Activated CD4-positive, alpha-beta memory T cell treated with anti-CD3 and anti-CD28 coated beads for 36 hours (primary cell): Measurements from ENCODE around the gene AAGAB. TPM values are rescaled to one million over a fixed set of nuclear protein-coding genes. Genes with fewer than 3 reads are reported as not detected.

Experiments
- CTCF ChIA-PET: fragments of 350-600 bp; sonication (Branson Sonifier 250); formaldehyde crosslinking; loops from one replicate; lab custom pipeline; 2021; ENCODE audit warnings: antibody characterized with exemption, inconsistent platforms; lab: Charles Lee
- POLR2A ChIA-PET: fragments of 350-600 bp; sonication (Branson Sonifier 250); formaldehyde crosslinking; loops from one replicate; lab custom pipeline; 2021; ENCODE audit warnings: antibody characterized with exemption; lab: Charles Lee
- DNase-seq: peaks from one replicate; pipeline ENCODE4 v3.0.0-alpha.2; 2020
- H3K27ac Mint-ChIP-seq: one replicate; pipeline ENCODE4 v1.8.0; 2021; ENCODE audit warnings: mixed read lengths
- H3K27me3 Mint-ChIP-seq: one replicate; pipeline ENCODE4 v1.8.0; 2021; ENCODE audit warnings: mixed read lengths
- H3K36me3 Mint-ChIP-seq: one replicate; pipeline ENCODE4 v1.8.0; 2021; ENCODE audit warnings: mixed read lengths
- H3K4me1 Mint-ChIP-seq: one replicate; pipeline ENCODE4 v1.8.0; 2021; ENCODE audit warnings: low read depth, mixed read lengths
- H3K4me3 Mint-ChIP-seq: one replicate; pipeline ENCODE4 v1.8.0; 2021; ENCODE audit warnings: mild to moderate bottlenecking, mixed read lengths
- H3K9me3 Mint-ChIP-seq: one replicate; pipeline ENCODE4 v1.8.0; 2021; ENCODE audit warnings: mixed read lengths
- intact Hi-C: fragments of 100-400 bp; cut with micrococcal nuclease; formaldehyde crosslinking; loops from one replicate; pipeline ENCODE4 v1.15.1; 2023
- total RNA-seq, 2 experiments: library from RNA; stranded (reverse); gene quantifications; one replicate each; pipeline ENCODE4 v1.2.3, GENCODE V29; 2021

AAGAB gene
- total RNA-seq, 2 experiments from 2014 or later = 52.3 to 57.0 TPM

GRCh38 chr15:67202091-67202490, 52.4 kb downstream of the AAGAB start:
- no peak overlapping the region for H3K27ac Mint-ChIP-seq
- H3K36me3 Mint-ChIP-seq = peaks cover 38% of the 10 kb centered on the region
- no peak overlapping the region for H3K4me3 Mint-ChIP-seq
- H3K27me3 Mint-ChIP-seq = no peaks in the 10 kb centered on the region
- H3K4me1 Mint-ChIP-seq = peaks cover 16% of the 10 kb centered on the region
- ChIA-PET CTCF (no interaction called here), POLR2A (no interaction called here)
- H3K9me3 Mint-ChIP-seq = no peaks in the 10 kb centered on the region
- no peak for DNase-seq
- intact Hi-C loops = no loop called here

- CTCF ChIA-PET = interaction anchor here (0.6 to 1.9 kb wide), 3 partner anchors 232 to 1862 kb away, joined by 3 to 5 read pairs (median 4); no protein-coding TSS in a partner anchor
- no peaks in the 10 kb centered on the region for H3K27me3 Mint-ChIP-seq
- H3K4me1 Mint-ChIP-seq = peaks cover 16% of the 10 kb centered on the region
- no peak overlapping the region for H3K4me3 Mint-ChIP-seq
- intact Hi-C loops = no loop called here
- POLR2A ChIA-PET = interaction anchor here (0.6 kb wide), 1 partner anchor 34 kb away, joined by 4 read pairs; no protein-coding TSS in a partner anchor
- DNase-seq = no peak
- peaks cover 40% of the 10 kb centered on the region for H3K36me3 Mint-ChIP-seq
- no peak overlapping the region for H3K27ac Mint-ChIP-seq
- H3K9me3 Mint-ChIP-seq = no peaks in the 10 kb centered on the region
Observed at GRCh38 chr15:67201136-67201535, 53.3 kb downstream of the AAGAB start.

- H3K27me3 Mint-ChIP-seq = no peaks in the 10 kb centered on the region
- H3K4me1 Mint-ChIP-seq = peaks cover 16% of the 10 kb centered on the region
- no peak overlapping the region for H3K4me3 Mint-ChIP-seq
- peaks cover 40% of the 10 kb centered on the region for H3K36me3 Mint-ChIP-seq
- H3K9me3 Mint-ChIP-seq = no peaks in the 10 kb centered on the region
- CTCF ChIA-PET = interaction anchor here (0.6 to 1.9 kb wide), 3 partner anchors 233 to 1863 kb away, joined by 3 to 5 read pairs (median 4); no protein-coding TSS in a partner anchor
- POLR2A ChIA-PET = interaction anchor here (0.6 kb wide), 1 partner anchor 33 kb away, joined by 4 read pairs; no protein-coding TSS in a partner anchor
- DNase-seq = no peak
- intact Hi-C loops = no loop called here
- no peak overlapping the region for H3K27ac Mint-ChIP-seq
Observed at GRCh38 chr15:67199881-67200763, 54.3 kb downstream of the AAGAB start.

GRCh38 chr15:67199391-67199790, 55.1 kb downstream of the AAGAB start:
- peaks cover 16% of the 10 kb centered on the region for H3K4me1 Mint-ChIP-seq
- H3K27ac Mint-ChIP-seq = no peak overlapping the region
- DNase-seq = no peak
- intact Hi-C loops = no loop called here
- H3K4me3 Mint-ChIP-seq = no peak overlapping the region
- no peaks in the 10 kb centered on the region for H3K27me3 Mint-ChIP-seq
- ChIA-PET CTCF (interaction anchor here (1.9 kb wide), 1 partner anchor 253 kb away, joined by 5 read pairs; no protein-coding TSS in a partner anchor), POLR2A (no interaction called here)
- H3K9me3 Mint-ChIP-seq = no peaks in the 10 kb centered on the region
- peaks cover 38% of the 10 kb centered on the region for H3K36me3 Mint-ChIP-seq

- intact Hi-C loops = no loop called here
- POLR2A ChIA-PET = no interaction called here
- peak; percentile 41 for DNase-seq
Observed at GRCh38 chr15:67198157-67198754, 56.2 kb downstream of the AAGAB start.

GRCh38 chr15:67197364-67197695, 57.1 kb downstream of the AAGAB start:
- Mint-ChIP-seq H3K27me3 (no peaks in the 10 kb centered on the region), H3K36me3 (peaks cover 33% of the 10 kb centered on the region), H3K9me3 (no peaks in the 10 kb centered on the region), H3K27ac (peak overlapping the region; percentile 55), H3K4me1 (peaks cover 16% of the 10 kb centered on the region), H3K4me3 (no peak overlapping the region)
- ChIA-PET POLR2A (no interaction called here), CTCF (no interaction called here)
- intact Hi-C loops = no loop called here
- DNase-seq = no peak

More at GRCh38 chr15:67198157-67198754, 56.2 kb downstream of the AAGAB start:
- Mint-ChIP-seq H3K4me1 (peaks cover 16% of the 10 kb centered on the region), H3K36me3 (peaks cover 36% of the 10 kb centered on the region), H3K27ac (peak overlapping the region; percentile 75), H3K9me3 (no peaks in the 10 kb centered on the region), H3K4me3 (no peak overlapping the region), H3K27me3 (no peaks in the 10 kb centered on the region)
- CTCF ChIA-PET = interaction anchor here (0.5 to 0.8 kb wide), 2 partner anchors 15 to 78 kb away, joined by 3 read pairs; no protein-coding TSS in a partner anchor

- ChIA-PET CTCF (no interaction called here), POLR2A (no interaction called here)
- intact Hi-C loops = no loop called here
- H3K4me3 Mint-ChIP-seq = no peak overlapping the region
- H3K36me3 Mint-ChIP-seq = peaks cover 35% of the 10 kb centered on the region
- H3K27me3 Mint-ChIP-seq = no peaks in the 10 kb centered on the region
- H3K27ac Mint-ChIP-seq = peak overlapping the region; percentile 55
- peaks cover 16% of the 10 kb centered on the region for H3K4me1 Mint-ChIP-seq
- no peaks in the 10 kb centered on the region for H3K9me3 Mint-ChIP-seq
- no peak for DNase-seq
Observed at GRCh38 chr15:67196672-67197363, 57.6 kb downstream of the AAGAB start.

- intact Hi-C loops = no loop called here
- CTCF ChIA-PET = no interaction called here
- POLR2A ChIA-PET = interaction anchor here (1.0 kb wide), 1 partner anchor 117 kb away, joined by 3 read pairs; no protein-coding TSS in a partner anchor
- DNase-seq = no peak
- Mint-ChIP-seq H3K27me3 (no peaks in the 10 kb centered on the region), H3K36me3 (peaks cover 35% of the 10 kb centered on the region), H3K4me1 (peaks cover 16% of the 10 kb centered on the region), H3K27ac (peak overlapping the region; percentile 55), H3K9me3 (no peaks in the 10 kb centered on the region), H3K4me3 (no peak overlapping the region)
Observed at GRCh38 chr15:67196222-67196621, 58.2 kb downstream of the AAGAB start.

- no peak overlapping the region for H3K4me3 Mint-ChIP-seq
- intact Hi-C loops = no loop called here
- no peak for DNase-seq
- POLR2A ChIA-PET = interaction anchor here (1.0 kb wide), 1 partner anchor 116 kb away, joined by 3 read pairs; no protein-coding TSS in a partner anchor
- H3K4me1 Mint-ChIP-seq = peaks cover 16% of the 10 kb centered on the region
- H3K27ac Mint-ChIP-seq = peak overlapping the region; percentile 18
- H3K9me3 Mint-ChIP-seq = no peaks in the 10 kb centered on the region
- CTCF ChIA-PET = no interaction called here
- no peaks in the 10 kb centered on the region for H3K27me3 Mint-ChIP-seq
- peaks cover 38% of the 10 kb centered on the region for H3K36me3 Mint-ChIP-seq
Observed at GRCh38 chr15:67195305-67195704, 59.2 kb downstream of the AAGAB start.

- ChIA-PET CTCF (interaction anchor here (1.1 kb wide), 1 partner anchor 248 kb away, joined by 3 read pairs; no protein-coding TSS in a partner anchor), POLR2A (no interaction called here)
- no peak for DNase-seq
- Mint-ChIP-seq H3K36me3 (peaks cover 37% of the 10 kb centered on the region), H3K4me1 (peaks cover 12% of the 10 kb centered on the region), H3K27me3 (no peaks in the 10 kb centered on the region), H3K9me3 (no peaks in the 10 kb centered on the region), H3K4me3 (no peak overlapping the region), H3K27ac (no peak overlapping the region)
- intact Hi-C loops = no loop called here
Observed at GRCh38 chr15:67194171-67195114, 60.0 kb downstream of the AAGAB start.
